ENCODE data around the gene CMIP. TPM values are rescaled to one million over a fixed set of nuclear protein-coding genes. Genes with fewer than 3 reads are reported as not detected.

CMIP gene
- total RNA-seq, 4 donors from 2014 or later, result 40.0 to 69.6 (median 47.0) TPM

DNA sequence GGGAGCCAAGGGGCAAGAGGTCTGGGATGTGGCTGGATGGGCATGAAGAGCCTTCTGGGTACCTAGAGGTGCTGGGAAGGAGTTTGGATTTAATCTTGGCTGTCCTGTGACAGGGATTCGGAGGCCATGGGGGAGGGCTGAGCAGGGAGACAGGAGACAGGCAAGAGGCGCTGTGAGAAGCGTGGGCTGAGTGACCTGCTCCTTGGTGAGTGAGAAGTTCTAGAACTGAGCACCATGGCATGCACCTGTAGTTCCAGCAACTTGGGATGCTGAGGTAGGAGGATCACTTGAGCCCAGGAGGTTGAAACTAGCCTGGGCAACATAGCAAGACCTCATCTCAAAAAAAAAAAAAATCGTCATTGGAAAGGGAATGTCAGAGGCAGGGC is 256.2 kb downstream of the CMIP start:
- no peak overlapping the region for H3K27ac ChIP-seq
- no peaks in the 10 kb centered on the region for H3K27me3 ChIP-seq
- DNase-seq, result no peak
- no peaks in the 10 kb centered on the region for H3K9me3 ChIP-seq
- WGBS, 2 donors (ENCODE audit: low coverage in 1 of 2), result 97 to 100% methylated on average over 1 to 4 of the region's 4 CpGs
- intact Hi-C loops (cut with DNase I; ENCODE audit: low total_unique reads), result no loop called here
- H3K4me3 ChIP-seq, result no peak overlapping the region
- peaks cover 0 to 7% (median 5%) of the 10 kb centered on the region in 4 donors for H3K4me1 ChIP-seq
- in situ Hi-C loops (cut with MboI; ENCODE audit: low pct_ligation_motif_present in 1 of 4, low pct_unique_long_range_greater_than_20kb in 1 of 4, low sequenced_read_pairs in 3 of 4), result no loop called here
- no peak for TF ChIP-seq POLR2AphosphoS5 (IDR thresholded peaks at IDR 0.05)
- TF ChIP-seq, protein P1, sequence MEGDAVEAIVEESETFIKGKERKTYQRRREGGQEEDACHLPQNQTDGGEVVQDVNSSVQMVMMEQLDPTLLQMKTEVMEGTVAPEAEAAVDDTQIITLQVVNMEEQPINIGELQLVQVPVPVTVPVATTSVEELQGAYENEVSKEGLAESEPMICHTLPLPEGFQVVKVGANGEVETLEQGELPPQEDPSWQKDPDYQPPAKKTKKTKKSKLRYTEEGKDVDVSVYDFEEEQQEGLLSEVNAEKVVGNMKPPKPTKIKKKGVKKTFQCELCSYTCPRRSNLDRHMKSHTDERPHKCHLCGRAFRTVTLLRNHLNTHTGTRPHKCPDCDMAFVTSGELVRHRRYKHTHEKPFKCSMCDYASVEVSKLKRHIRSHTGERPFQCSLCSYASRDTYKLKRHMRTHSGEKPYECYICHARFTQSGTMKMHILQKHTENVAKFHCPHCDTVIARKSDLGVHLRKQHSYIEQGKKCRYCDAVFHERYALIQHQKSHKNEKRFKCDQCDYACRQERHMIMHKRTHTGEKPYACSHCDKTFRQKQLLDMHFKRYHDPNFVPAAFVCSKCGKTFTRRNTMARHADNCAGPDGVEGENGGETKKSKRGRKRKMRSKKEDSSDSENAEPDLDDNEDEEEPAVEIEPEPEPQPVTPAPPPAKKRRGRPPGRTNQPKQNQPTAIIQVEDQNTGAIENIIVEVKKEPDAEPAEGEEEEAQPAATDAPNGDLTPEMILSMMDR (IDR thresholded peaks at IDR 0.05), result no peak
- TF ChIP-seq EP300 (IDR thresholded peaks at IDR 0.05; ENCODE audit: low read depth), result no peak
- no peak for TF ChIP-seq POLR2A (IDR thresholded peaks at IDR 0.05)
- H3K36me3 ChIP-seq, result peaks cover 0 to 46% (median 5%) of the 10 kb centered on the region in 4 donors

GRCh38 chr16:81701296-81701970 is 256.8 kb downstream of the CMIP start:
- DNase-seq, result no peak
- Histone ChIP-seq H3K27me3 (no peaks in the 10 kb centered on the region), H3K36me3 (peaks cover 0 to 50% (median 5%) of the 10 kb centered on the region in 4 donors), H3K27ac (no peak overlapping the region), H3K4me3 (no peak overlapping the region), H3K4me1 (peaks cover 2 to 7% (median 5%) of the 10 kb centered on the region in 4 donors), H3K9me3 (no peaks in the 10 kb centered on the region)
- no peak for TF ChIP-seq POLR2AphosphoS5 (IDR thresholded peaks at IDR 0.05)
- no peak for TF ChIP-seq EP300 (IDR thresholded peaks at IDR 0.05; ENCODE audit: low read depth)
- TF ChIP-seq, protein P1 (IDR thresholded peaks at IDR 0.05), result no peak
- no peak for TF ChIP-seq POLR2A (IDR thresholded peaks at IDR 0.05)
- 90% methylated on average over 20 of the region's 20 CpGs; no CpG with 5 or more reads in 1 of the 2 donors for WGBS, 2 donors (ENCODE audit: low coverage in 1 of 2)
- in situ Hi-C loops (cut with MboI; ENCODE audit: low pct_ligation_motif_present in 1 of 4, low pct_unique_long_range_greater_than_20kb in 1 of 4, low sequenced_read_pairs in 3 of 4) (no loop called here), intact Hi-C loops (cut with DNase I; ENCODE audit: low total_unique reads) (no loop called here)

GRCh38 chr16:81702506-81702905 is 257.9 kb downstream of the CMIP start:
- peaks cover 9 to 14% (median 12%) of the 10 kb centered on the region in 4 donors for H3K4me1 ChIP-seq
- no peaks in the 10 kb centered on the region for H3K27me3 ChIP-seq
- peaks cover 0 to 48% (median 7%) of the 10 kb centered on the region in 4 donors for H3K36me3 ChIP-seq
- WGBS, 2 donors (ENCODE audit: low coverage in 1 of 2), result 92 to 95% methylated on average over 3 to 5 of the region's 5 CpGs
- no peak for DNase-seq
- H3K9me3 ChIP-seq, result no peaks in the 10 kb centered on the region
- intact Hi-C loops (cut with DNase I; ENCODE audit: low total_unique reads), result no loop called here
- TF ChIP-seq POLR2AphosphoS5 (IDR thresholded peaks at IDR 0.05) (no peak), EP300 (IDR thresholded peaks at IDR 0.05; ENCODE audit: low read depth) (no peak), POLR2A (IDR thresholded peaks at IDR 0.05) (no peak)
- TF ChIP-seq, protein P1 (IDR thresholded peaks at IDR 0.05), result no peak
- in situ Hi-C loops (cut with MboI; ENCODE audit: low pct_ligation_motif_present in 1 of 4, low pct_unique_long_range_greater_than_20kb in 1 of 4, low sequenced_read_pairs in 3 of 4), result no loop called here
- H3K4me3 ChIP-seq, result no peak overlapping the region
- no peak overlapping the region for H3K27ac ChIP-seq

DNA sequence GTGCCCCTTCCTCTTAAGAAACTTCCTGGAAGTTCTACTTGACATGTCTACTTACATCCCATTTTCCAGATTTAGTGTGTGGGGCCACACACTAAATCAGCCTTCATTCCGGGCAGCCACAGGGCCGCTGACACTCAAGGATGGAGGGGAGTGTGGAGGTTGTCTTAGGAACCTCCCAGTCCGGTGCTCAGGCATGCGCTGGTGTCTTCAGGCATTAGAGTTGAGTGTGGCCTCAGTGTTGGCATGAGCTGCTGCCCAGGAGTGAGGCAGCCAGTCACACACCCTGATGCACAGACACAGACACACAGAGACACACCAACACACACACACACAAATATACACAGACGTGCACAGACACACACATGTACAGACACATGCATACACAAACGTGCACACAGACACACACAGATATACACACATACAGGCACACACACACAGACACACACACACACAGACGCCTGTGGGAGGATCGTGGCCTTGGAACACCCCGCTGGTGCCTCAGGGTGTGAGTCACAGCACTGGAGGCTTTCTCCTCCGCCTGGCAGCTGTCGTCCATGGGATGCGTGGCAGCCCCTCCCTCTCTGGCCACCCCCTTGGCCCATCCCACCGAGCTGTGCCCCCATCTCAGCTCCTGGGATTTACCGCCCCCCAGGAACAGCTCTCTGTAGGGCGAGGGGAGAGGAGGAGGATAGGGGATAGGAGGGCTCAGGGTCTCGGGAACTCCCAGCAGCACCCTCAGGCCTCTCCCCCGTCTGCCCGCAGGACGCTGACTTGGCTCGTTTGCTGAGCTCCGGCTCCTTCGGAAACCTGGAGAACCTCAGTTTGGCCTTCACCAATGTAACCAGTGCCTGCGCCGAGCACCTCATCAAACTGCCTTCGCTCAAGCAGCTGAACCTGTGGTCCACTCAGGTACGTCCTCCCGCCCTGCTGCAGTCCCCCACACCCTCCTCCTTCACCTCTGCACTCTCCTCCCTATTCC is 258.9 kb downstream of the CMIP start:
- Histone ChIP-seq H3K27ac (peak overlapping the region in 2 of 4 donors; percentile 4 to 43), H3K27me3 (no peaks in the 10 kb centered on the region), H3K36me3 (peaks cover 0 to 39% (median 7%) of the 10 kb centered on the region in 4 donors), H3K9me3 (no peaks in the 10 kb centered on the region), H3K4me1 (peaks cover 12 to 23% (median 21%) of the 10 kb centered on the region in 4 donors), H3K4me3 (no peak overlapping the region)
- DNase-seq, result no peak
- TF ChIP-seq EP300 (IDR thresholded peaks at IDR 0.05; ENCODE audit: low read depth), result no peak
- TF ChIP-seq POLR2A (IDR thresholded peaks at IDR 0.05), result no peak
- TF ChIP-seq, protein P1 (IDR thresholded peaks at IDR 0.05), result no peak
- no peak for TF ChIP-seq POLR2AphosphoS5 (IDR thresholded peaks at IDR 0.05)
- in situ Hi-C loops (cut with MboI; ENCODE audit: low pct_ligation_motif_present in 1 of 4, low pct_unique_long_range_greater_than_20kb in 1 of 4, low sequenced_read_pairs in 3 of 4) (no loop called here), intact Hi-C loops (cut with DNase I; ENCODE audit: low total_unique reads) (no loop called here)
- 68 to 100% methylated on average over 1 to 27 of the region's 27 CpGs for WGBS, 2 donors (ENCODE audit: low coverage in 1 of 2)

Measured in transverse colon (tissue), 4 donors.